Upper lobe of left lung (tissue), 4 donors: ENCODE results near the gene WT1.

Source experiments
- CTCF ChIP-seq, 6 experiments: fragments of 450-650 bp in 4 of 6; fragments of 200-600 bp in 2 of 6; sonication (generic) in 2 of 6; IDR thresholded peaks; one replicate each; pipeline ENCODE4 v1.5.1; 2016 to 2019; ENCODE audit warnings: antibody characterized with exemption in 6 of 6
- POLR2A ChIP-seq, 4 donors: fragments of 450-650 bp; IDR thresholded peaks; one replicate each; pipeline ENCODE4 v1.5.1; 2016 to 2017; ENCODE audit warnings: antibody characterized with exemption in 4 of 4, mild to moderate bottlenecking in 2 of 4
- POLR2AphosphoS5 ChIP-seq, 2 donors: sonication (generic); formaldehyde crosslinking; IDR thresholded peaks; one replicate each; pipeline ENCODE4 v1.5.1; 2017; ENCODE audit warnings: antibody characterized with exemption in 2 of 2

GRCh38 chr11:32341620-32342613 is 93.4 kb downstream of the WT1 start:
- TF ChIP-seq POLR2AphosphoS5 (IDR thresholded peaks at IDR 0.05) (no peak), CTCF (IDR thresholded peaks at IDR 0.05) (no peak), POLR2A (IDR thresholded peaks at IDR 0.05) (no peak)
